GM21786 (cell line): Measurements from ENCODE around the gene YIF1A.
"Not testable (repeated sequence)": the region's sequence is repeated elsewhere in the genome, so short reads cannot be mapped to it uniquely, and the experiment has no call there.

Experiments used
- ATAC-seq: cut with Tn5 transposase; IDR thresholded peaks from one replicate; pipeline ENCODE4 v1.9.1; 2021; ENCODE audit not compliant: unreplicated experiment

YIF1A gene

DNA sequence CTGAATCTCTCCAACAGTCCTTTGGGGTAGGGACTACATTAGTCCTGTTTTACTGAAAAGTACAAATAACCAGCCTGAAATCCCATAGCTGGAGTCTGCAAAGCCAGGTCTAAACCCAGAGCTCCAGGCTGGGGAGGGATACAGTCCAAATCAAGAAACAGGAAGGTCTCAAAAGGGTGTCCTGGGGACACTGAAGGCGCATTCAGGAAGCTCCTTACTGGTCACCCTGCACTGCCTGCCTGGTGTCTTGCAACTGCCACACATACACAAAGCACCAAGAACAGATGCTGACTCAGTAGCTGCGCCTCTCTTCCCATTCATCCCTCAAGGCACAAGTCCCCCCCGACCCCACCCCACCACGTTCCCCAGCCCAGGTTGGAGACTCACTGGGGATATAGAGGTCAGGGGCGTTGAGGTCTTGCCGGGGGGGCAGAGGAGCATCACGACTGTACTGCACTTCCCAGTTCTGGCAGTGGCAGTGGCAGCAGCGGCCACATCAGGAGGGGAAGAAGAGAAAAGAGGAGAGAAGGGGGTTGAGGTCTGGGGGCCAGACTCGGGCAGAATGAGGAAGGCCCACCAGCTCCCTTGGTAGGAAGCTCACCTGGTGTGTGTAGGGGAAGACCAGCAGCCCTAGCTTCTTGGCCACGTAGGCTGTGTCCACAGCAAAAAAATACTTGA lies 1.6 kb downstream of the YIF1A start:
- no peak for ATAC-seq

DNA sequence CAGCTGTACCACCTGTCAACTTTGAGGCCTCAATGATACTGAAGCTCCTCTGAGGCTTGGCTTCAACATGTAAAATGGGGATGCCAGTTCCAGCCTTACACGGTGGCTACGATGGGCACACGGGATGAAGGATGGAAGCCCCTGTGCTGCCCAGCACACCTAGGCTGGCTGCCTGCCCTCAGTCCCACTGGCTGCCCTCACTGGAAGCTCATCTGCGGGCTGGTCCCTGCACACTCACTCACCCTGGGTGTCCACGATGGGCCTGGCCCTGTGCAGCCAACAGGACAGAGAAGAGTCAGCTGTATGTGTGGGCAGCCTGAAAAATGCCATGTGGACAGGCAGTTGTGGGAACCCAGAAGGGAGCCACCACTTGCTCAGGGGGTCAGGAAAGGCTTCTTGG lies 2.2 kb downstream of the YIF1A start:
- ATAC-seq = no peak

DNA sequence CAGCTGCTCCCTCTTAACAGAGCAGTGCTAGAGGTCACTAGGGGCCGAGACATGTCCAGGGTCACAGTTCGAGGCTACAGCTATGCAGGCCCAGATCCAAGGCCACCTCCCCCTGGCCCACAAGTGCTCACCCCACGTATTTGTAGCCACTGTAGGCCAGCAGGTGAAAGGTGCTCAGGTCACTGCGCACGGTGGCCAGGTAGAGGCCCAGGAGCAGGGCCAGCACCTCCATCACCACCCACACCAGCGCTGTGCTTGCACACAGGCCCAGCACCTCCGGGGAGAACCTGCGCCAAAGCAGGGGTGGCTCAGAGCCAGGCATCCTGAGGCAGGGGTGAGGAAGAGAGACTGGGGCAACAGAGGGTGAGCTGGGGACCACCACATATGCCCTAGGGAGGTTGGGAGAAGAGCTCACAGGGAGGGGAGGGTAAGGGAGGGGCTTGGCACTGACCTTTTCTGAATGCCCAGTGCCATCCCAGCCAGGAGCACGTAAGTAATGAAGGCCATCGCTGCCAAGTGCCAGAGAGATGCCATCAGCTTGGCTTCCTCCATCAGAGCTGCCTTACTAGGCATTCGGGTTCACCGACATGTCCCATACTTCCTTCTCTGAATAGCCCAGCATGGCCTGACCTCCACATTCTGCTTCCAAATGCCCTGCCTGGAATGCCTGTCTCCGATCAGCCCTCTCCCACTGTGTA lies 3.5 kb downstream of the YIF1A start:
- no peak for ATAC-seq

DNA sequence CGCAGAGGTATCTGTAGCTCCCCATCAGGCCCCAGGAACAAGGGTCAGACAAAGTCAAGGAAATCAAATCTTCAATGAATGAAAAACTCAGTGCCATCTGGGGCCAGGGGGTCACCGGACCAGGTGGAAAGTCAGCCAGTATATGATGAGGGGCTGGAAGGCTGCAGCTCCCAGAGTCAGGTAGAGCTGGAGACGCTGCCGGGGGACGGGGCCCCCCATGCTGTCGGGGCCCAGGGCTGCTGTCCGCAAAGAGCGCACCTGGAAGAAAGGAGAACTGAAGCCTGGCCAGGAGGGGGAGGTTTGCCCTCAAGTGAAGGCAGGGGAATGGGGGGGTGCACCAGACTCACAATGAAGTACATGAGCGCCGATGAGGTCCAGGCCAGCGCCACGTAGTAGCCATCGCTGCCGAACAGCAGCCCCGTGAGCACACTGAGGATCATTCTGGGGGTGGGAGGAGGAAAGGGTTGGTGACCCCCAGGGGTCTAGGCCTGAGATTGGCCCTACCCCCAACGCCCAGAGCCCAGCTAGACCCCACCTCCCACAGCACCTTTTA lies 4.3 kb downstream of the YIF1A start:
- ATAC-seq = no peak

DNA sequence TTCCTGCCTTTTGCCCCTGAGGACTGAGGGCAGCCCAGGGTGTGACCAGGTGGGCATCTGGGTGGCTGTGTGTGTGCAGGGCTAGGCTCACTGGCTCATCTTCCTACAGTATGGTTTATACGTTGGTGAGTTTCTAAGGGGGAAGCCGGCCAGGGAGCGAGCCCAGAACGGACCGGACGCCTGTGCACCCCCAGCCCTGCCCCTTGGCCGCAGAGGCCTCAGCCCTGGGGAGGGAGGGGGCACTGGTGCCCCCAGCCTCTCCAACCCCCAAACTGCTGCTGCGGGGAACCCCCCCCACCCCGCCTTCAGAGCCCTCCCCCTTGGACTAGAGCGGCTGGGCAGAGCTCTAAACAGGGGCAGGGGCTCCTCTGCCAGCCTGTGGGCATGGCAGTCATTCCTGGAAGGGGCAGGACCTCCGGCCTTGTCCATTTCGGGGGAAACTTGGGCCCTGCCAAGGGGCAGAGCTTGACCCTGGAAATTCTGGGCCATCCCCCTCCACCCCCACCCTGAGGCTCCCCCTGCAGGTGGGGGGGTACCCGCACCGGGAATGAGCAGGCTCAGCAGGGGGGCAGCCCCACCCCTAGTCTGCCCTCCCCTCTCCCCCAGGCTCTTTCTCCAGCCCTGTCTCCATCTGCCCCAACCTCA lies 5.4 kb downstream of the YIF1A start:
- ATAC-seq = no peak

DNA sequence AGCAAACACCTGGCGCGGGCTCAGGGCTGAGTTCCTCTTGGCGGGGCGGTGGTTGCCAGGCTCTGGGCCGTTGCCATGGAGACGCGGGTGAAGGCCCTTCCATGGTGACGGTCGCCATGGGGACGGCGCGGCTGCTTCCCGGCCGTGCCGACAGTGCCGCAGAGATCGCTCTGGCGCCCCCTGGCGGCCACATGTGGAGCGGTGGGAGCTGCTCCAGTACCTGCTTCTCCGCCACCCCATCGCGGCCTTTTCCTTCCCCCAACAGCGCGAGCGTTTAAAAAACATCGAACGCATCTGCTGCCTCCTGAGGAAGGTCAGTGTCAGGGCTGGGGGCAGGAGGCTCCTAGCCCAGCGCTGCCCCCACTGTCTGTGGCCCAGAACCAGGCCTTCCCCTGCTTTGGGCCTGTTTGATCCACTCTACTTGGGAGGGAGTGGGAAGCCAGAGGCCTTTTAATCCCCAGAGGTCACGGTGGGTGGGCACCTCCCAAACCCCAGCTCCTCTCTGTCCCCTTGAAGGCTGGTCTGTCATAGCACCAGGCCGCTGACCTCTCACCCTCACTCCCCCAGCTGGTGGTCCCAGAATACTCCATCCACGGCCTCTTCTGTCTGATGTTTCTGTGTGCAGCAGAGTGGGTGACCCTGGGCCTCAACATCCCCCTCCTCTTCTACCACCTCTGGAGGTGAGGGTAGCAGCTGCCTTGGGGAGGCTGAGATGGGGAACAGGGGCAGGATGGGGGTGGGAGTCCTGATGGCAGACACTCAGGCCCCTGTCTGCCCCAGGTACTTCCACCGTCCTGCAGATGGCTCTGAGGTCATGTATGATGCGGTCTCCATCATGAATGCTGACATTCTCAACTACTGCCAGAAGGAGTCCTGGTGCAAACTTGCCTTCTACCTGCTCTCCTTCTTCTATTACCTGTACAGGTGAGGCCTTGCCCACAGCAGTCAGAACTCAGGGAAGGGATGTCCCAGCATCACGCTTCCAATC lies 6.2 kb downstream of the YIF1A start:
- peak; percentile 68 for ATAC-seq

DNA sequence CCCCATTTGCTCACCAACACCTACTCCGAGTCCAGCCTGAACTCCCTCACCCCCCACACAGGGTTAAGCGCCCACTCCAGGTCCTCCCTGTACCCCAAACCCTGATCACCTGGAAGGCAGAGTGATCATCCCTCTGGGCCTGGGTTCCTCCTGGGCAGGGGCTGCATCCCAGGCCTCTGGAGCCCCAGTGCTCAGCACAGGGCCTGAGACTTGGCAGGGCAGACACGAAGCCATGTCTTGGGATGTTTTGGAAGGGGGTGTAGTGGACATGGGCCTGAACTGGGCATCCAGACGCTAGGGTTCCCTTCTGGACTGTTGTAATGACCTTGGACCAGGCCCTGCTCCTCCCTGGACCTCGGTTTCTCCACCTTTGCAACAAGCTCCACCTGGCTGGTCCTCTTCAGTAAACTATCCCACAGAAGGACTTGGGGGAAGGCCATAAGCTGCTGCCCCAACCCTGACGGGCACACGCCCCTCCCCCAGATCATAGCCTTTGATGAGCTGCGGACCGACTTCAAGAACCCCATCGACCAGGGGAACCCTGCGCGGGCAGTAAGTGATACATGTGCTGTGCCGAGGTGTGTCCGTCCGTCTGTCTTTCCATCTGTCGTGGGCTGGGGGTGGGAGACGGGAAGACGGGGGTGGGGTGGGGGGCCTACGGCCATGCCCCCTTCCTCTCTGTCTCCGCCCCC lies 7.0 kb downstream of the YIF1A start:
- no peak for ATAC-seq

DNA sequence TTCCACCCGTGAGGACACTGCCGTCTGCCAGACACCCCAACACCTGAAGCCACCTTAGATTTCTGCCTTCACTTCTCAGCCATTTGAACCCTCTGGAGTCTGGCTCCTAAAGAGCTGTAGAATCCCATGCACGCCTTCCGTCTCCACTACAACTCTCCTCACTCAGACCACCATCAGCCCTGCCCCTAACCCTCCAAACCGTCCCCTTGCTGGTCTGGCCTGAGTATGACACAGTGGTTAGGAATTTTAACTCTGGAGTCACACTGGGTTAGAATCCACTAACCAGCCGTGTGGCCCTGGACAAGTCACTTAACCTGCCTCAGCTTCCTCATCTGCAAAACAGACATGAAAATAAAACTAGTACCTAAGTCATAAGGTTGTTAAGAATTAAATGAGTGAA lies 7.9 kb downstream of the YIF1A start:
- ATAC-seq = no peak

DNA sequence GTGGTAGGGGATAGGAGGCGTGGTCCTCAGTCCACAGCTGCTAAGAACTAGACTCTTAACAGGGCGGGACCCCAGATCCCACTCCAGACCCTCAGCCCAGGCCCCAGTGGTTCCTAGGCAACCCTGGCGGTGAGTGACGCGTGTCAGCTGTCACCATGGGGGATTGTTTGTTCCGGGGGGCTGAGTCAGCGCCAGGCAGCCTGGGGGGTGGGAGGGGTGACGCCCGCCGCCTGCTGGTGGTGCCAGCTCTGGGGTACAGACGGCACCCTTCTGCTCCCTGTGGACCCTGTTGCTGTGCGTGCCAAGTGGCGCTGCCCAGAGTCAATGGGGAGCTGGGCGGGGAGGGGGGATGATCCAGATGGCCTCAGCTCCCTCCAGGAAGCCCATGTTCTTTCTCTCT lies 8.5 kb downstream of the YIF1A start:
- ATAC-seq = no peak

DNA sequence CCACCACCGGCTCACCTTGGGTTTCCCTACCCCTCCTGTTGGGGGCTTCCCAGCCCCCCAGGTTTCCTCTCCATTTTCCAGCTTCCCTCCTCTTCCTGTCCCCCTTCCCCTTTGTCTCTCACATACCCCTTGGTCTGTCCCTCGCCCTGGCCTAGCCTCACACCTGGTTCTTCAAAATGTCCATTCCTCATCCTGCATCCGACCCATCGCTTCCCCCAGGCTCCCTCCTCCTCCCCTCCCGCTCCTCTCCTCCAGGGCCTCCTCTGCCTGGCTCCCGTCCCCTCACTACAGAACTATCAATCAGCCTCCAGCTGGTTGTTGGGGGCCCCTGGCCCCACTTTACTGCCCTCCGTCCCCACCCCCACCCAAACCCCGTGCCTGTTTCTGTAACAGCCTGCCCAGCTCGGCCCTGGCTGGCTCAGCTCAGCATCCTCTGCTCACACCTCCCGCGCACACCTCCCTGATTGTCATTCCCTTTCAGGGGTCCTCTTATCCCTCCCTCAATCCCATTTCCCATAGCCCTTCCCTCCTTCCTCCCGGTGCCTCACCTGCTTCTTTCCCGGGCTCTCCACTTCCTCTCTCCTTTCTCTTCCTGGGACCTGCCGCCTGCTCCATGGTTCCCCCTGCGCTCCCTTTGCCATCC lies 9.7 kb downstream of the YIF1A start:
- ATAC-seq = no peak

DNA sequence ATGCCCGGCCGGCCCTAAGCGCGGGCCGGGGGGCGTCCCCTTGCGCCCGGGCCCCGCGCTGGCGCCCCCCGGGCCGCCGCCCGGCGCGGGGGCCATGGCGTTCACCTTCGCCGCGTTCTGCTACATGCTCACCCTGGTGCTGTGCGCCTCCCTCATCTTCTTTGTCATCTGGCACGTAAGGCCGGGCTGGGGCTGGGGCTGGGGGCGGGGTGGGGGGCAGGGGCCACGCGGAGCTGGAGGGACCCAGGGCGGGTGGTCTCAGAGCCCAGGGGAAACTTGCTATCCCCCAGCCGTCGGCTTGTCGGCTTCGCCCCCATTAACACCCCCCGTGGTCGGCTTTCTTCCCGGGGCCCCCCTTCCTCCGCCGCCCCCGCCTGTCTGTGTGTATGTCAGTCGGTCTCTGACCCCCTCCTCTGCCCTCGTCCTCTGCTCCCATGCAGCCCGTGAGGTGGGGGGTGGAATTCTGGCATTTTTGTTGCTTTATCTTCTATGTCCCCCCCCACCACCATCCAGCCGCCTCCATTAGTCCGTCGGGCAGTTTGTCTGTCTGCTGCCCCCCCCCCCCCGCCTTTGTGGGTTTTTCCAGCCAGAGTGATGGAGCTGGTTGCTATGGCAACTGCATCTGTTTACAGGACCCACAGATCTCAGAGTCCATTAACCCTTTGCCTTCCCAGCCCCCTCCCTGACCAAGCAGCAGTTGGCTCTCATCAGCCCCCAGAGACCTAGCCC lies 10.4 kb downstream of the YIF1A start:
- no peak for ATAC-seq

DNA sequence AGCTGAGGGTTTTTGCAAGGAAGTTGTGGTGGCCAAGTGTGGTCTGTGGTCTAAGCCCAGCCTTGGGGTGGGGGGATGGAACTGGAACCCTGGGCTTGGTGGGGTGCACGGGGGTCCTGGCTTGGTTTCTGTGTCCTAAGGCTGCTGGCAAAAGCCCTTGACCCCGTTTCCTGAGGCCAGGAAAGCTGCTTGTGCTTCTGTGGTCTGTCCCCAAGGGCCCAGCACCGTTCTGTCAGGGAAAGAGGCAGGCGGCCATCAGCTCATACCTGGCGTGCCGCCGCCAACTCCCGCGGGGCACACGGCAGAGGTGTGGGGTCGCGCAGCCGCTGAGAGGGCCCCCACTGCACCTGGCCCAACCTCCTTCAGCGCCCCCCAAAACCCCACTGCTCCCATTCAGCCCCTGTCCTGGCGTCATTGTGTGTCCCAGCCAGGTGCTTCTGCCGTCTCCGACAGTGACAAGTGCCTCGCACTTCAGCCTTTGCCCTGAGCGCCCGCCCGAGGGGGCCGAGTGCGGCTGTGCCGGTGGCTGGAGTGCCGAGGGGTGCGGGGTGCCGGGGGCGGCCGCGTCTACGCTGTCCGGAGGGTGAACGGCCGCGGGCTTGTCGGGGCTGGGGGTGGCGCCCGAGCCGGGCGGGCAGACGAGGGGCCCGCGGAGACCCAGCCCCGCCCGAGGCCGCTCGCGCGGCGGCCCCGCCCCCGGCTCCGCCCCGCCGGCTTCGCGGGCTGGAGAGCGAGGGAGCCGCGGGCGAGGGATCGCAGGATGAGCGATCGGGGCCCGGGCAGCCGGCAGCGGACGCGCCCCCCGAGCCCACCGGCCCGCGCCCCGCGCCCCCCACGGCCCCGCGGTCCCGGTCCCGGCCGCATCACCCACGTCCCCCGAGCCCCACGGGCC lies 11.2 kb downstream of the YIF1A start, which contains the start of gene CNIH2:
Gene CNIH2 (plus strand): TSS at position 705 of the 892 bp plus-strand sequence. CDS start 282 bp downstream, outside the sequence.
- ATAC-seq = no peak

DNA sequence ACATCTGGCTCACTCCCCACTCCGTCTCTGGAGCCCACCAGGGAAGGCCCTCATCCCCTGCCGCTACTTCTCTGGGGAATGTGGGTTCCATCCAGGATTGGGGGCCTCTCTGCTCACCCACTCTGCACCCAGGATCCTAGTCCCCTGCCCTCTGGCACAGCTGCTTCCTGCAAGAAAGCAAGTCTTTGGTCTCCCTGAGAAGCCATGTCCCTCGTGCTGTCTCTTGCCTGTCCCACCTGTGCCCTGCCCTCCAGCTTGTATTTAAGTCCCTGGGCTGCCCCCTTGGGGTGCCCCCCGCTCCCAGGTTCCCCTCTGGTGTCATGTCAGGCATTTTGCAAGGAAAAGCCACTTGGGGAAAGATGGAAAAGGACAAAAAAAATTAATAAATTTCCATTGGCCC lies 11.9 kb downstream of the YIF1A start:
- not testable (repeated sequence) for ATAC-seq

DNA sequence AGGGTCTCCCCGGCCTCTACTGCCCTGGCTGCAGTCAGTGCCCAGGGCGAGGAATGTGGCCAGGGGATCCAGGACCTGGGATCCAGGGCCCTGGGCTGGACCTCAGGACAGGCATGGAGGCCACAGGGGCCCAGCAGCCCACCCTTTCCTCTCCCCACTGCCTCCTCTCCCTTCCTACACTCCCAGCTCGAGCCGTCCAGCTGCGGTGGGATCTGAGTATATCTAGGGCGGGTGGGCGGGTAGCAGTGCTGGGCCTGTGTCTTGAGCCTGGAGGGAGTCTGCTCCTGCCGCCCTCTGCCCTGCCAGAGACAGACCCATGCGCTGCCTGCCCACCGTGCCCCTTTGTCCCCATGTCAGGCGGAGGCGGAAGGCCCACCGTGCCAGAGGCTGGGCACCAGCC lies 12.3 kb downstream of the YIF1A start:
- ATAC-seq = not testable (repeated sequence)

DNA sequence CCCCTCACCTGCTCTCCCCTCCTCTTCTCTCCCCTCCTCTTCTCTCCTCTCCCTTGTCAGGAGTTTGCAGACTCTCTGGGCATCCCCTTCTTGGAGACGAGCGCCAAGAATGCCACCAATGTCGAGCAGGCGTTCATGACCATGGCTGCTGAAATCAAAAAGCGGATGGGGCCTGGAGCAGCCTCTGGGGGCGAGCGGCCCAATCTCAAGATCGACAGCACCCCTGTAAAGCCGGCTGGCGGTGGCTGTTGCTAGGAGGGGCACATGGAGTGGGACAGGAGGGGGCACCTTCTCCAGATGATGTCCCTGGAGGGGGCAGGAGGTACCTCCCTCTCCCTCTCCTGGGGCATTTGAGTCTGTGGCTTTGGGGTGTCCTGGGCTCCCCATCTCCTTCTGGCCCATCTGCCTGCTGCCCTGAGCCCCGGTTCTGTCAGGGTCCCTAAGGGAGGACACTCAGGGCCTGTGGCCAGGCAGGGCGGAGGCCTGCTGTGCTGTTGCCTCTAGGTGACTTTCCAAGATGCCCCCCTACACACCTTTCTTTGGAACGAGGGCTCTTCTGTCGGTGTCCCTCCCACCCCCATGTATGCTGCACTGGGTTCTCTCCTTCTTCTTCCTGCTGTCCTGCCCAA lies 12.8 kb downstream of the YIF1A start:
- no peak for ATAC-seq

DNA sequence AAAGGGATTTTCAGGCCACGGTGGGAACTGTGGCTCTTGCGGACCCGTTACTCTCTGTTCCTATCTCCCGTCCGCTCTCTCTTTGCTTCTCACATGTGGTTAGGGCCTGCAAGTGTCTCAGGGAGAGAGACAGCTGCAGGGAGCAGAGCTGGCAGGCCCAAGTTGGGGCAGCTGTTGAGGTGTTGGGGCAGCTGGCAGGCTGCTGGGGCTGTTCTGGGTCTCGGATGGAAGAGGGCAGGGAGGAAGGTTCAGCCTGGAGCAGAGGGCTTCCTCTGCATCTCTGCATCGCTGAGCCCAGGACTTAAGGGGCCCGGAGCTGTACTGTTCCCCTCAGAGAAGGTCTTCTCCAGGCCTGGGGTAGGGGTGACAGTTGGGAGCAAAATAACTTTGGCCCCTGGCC lies 13.5 kb downstream of the YIF1A start:
- ATAC-seq = no peak

DNA sequence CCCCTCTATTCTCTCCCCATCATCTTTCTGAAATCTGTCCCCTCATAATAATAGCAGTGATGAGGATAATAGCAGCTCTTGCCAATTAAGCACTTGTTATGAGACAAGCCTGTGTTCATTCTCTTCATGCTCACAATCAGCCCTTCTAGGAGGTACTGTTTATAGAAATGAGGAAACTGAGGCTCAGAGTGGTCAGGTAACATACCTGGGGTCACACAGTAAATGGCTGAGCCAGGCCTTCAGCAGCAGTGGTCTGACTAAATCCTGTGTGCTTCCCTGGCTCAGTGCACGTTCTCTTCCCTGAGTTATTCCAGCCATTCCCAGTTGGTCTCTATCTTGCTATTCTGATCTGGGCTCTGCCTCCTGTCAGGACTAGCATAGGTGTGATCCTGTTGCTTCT lies 14.7 kb downstream of the YIF1A start:
- no peak for ATAC-seq

DNA sequence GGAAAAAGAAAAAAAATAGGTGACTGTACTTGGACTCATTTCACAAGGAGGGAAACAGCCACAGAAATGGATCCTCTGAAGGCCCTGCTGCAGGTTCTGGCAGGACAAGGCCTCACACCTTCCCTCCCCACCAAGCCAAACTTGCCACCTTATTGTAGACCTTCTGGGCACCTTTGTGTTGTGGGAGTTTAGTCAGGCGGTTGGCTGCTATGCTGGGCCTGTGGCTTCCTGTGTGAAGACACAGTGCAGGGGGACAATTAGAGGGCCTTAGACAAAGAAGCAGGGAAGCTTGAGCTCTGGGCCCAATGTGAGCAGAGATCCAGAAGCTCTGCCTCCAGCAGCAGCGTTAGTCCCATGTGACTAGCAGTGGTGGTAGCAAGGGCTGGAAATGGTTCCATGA lies 16.3 kb downstream of the YIF1A start:
- no peak for ATAC-seq
